Right kidney (tissue), 1 donor: ENCODE measurements around the gene ZNF358.
A peak's percentile ranks its signal among the peaks of the same experiment; 100 is the strongest.

ENCODE experiments used
- DNase-seq: peaks from one replicate; pipeline ENCODE4 v3.0.0-alpha.2; 2016

Gene ZNF358

GRCh38 chr19:7486923-7487322, 29.0 kb upstream of the ZNF358 start:
- DNase-seq = no peak

DNA sequence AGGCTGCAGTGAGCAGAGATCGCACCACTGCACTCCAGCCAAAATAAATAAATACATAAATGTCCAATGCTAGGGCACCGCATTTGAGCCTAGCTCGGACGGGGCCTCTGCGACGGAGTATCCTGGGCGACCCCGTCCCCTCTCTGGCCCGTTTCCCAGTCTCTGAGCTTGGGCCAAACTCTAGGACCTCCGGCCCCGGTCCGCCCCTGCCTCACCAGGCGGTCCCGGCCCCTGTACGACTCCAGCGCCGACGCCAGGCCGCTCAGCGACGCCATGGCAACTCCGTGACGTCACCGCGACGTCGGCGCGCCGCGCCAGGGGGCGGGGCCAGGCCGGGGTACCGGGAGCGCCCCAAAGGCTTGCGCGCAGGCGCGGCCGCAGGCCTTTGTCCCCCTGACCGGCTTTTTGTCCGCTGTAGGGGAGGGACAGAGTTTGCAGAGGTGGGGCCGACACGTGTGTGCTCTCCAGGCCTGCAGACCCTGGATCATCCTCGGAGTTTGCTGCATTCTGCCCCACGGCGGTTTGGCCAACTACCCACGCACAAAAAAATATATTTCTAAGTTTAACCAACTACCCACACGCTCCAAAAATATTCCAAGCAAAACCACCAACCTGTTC, 27.1 kb upstream of the ZNF358 start, which contains the start of gene PEX11G:
PEX11G (minus strand) TSS at position 300 of the 618 bp plus-strand sequence; CDS start at position 275, 25 bp downstream.
- peak; percentile 96 for DNase-seq

DNA sequence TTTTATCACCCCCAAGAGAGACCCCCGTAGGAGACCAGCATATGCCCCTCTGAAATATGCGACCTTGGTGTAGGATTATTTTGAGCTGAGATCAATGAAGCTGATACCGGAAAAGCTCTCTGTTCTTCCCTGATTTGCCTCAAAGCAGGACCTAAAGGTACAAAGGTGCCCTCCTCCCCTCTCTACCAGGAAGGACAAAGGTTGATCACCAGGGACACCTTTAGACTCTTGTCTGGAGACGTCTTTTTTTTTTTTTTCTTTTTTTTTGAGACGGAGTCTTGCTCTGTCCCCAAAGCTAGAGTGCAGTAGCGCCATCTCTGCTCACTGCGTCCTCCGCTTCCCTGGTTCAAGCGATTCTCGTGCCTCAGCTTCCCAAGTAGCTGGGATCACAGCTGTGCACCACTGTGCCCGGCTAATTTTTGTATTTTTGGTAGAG, 26.3 kb upstream of the ZNF358 start:
- DNase-seq = no peak

GRCh38 chr19:7492142-7492541, 23.8 kb upstream of the ZNF358 start:
- DNase-seq = no peak

GRCh38 chr19:7492558-7492957, 23.3 kb upstream of the ZNF358 start:
- DNase-seq = no peak

DNA sequence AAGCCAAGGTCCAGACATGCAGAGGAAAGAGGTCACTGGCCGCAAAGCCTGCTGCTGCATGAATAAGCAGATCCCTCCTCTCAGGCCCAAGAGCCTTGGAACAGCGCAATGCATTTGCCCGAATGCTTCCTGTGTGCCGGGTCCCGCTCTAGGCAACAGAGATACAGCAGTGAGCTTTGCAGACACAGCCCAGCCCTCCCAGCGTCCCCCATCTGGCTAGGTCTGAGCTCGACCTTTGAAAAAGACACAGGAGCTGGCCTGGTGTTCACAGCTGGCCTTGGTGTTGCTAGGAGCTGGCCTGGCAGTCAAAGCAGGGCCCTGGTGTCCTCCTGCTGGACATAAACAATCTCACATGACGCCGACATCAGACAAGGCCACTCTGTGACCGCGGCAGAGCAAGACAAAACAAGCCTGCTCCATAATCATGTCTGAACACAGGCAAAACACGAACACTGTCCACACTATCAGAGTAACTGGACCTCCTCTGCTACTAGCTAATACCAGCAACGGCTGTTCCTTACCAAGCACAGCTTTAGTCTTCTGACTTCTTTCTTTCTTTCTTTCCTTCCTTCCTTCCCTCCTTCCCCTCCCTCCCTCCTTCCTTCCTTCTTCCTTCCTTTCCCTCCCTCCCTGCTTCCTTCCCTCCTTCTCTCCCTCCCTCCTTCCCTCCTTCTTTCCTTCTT, 21.3 kb upstream of the ZNF358 start:
- DNase-seq = peak; percentile 72

DNA sequence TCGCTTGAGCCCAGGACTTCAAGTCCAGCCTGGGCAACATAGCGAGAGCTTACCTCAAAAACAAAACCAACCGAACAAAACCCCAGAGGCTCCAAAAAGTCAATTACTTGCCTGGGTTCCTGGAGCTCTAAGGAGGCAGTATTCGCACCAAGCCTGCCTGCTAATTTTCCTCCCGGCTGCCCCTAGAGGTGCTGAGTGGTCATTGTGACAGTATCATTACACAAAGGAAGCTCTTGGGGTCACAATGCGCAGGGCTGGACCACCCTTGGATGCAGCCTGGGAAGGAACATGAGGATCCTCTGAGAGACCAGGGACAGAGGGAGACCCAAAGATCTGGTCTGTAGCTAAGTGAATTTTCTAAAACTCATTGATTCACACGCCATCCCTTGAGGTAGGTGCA, 18.6 kb upstream of the ZNF358 start:
- no peak for DNase-seq

GRCh38 chr19:7500811-7501450, 15.0 kb upstream of the ZNF358 start:
- peak; percentile 84 for DNase-seq

GRCh38 chr19:7502552-7502951, 13.4 kb upstream of the ZNF358 start:
- no peak for DNase-seq

DNA sequence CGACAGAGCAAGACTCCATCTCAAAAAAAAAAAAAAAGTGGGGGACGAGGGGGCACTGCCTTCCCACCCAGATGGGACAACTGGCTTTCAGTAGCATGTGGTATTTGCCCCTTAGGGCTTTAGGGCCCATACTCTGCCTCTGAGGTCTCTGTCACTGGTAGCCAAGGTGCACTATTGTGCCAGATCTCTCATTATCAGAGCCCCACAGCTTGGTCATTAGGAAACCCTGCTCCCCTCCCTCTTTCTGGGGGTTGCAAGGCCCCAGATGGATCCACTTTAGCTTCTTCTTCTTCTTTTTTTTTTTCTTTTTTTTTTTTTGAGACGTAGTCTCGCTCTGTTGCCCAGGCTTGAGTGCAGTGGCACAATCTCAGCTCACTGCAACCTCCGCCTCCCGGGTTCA, 11.2 kb upstream of the ZNF358 start:
- no peak for DNase-seq

GRCh38 chr19:7505288-7505681, 10.6 kb upstream of the ZNF358 start:
- DNase-seq = no peak

DNA sequence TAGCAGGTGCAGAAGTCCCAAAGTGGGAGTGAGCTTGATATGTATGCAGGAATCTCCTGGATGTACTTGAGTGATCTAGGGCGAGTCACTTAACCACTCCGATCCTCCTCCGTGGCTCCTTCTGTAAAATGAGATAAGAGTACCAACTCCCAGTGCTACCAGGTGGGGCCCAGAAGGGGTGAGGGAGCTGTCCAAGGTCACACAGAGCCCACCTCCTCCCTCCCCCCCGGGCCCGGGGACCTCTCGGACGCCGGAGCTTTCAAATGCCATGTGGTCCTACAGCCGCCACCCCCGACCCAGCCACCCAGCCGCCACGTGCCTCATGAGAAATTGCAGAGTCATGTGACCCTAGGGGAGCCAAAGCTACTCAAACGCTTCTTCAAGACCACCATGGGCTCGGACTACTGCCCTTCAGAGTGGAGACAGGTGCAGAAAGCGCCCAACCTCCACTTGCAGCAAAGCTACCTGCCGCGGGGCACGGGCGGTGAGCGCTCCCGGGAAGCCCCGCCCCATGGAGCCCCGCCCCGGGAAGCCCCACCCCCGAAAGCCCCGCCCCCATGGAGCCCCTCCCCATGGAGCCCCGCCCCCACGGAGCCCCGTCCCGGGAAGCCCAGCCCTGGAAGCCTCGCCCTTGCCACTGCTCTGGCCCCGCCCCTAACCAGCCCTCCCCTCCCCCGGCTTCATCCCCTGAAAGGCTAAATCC, 10.1 kb upstream of the ZNF358 start:
- DNase-seq = peak; percentile 48

DNA sequence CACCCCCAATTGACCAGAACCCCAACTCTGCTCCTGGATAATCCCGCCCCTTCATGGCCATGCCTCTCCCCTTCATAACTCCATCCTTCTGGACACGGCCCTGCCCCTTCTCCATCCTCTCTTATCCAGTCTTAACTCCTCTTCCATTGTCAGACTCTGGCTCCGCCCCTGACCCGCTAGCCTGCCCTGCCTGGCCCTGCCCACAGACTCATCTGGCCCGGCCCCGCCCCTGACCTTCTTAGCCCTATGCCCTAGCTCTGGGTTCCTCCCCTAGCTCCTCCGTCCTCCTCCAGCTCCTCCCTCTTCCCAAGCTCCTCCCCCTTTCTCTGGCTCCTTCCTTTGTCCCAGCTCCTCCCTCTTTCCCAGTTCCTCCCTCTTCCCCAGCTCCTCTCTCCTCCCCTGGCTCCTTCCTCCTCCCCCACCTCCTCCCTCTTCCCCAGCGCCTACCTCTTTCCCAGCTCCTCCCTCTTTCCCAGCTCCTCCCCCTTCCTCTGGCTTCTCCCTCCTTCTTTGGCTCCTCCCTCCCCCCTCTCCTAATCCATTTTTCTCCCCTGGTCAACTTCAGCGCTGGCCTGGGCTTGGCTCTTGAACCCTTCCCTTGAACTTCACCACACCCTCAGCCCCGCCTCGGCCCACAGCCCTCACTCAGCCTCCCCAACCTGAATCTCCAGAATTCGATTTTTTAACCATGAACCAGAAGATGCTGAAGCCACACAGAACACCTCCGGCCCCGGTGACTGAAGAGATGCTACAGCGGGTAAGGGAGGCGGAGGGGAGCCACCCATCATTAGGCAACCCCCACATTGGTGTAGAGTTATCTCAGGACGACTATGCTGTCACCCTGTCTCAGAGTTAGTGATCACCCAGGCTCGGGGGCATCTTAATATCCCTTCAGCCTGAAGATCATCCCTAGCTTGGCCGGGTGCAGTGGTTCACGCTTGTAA, 9.2 kb upstream of the ZNF358 start:
- peak; percentile 40 for DNase-seq

DNA sequence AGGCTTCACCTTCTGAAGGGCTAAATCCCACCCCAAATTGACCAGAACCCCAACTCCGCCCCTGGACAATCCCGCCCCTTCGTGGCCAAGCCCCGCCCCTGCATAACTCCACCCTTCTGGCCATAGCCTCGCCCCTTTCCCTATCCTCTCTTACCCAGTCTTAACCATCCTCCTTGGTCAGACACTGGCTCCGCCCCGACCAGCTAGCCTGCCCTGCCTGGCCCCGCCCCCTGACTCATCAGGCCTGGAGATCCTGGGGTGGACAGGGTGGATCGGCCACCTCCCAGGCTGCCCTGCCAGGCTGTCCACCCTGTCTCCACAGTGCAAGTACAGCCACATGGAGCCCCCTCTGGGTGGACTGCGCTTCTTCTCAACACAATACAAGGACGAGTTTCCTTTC, 8.0 kb upstream of the ZNF358 start:
- no peak for DNase-seq

DNA sequence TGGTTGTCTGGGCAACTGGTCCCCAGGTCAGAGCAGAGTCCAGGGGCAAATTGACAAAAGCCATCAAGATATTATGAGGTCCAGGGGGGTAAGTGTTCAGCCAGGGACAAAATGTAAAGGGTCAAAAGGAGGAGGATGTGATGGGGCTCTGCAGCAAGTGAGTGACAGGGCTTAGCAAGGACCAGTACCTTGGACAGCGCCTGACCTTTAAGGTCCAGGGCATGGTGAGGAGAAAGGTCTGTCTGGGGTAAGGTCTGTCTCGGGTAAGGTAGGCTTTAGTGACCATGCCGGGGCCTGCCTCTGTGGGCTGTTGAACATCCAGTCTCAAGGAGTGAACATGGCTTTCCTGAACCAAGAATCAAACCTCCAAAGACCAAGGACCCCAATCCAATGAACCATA, 6.3 kb upstream of the ZNF358 start:
- no peak for DNase-seq

DNA sequence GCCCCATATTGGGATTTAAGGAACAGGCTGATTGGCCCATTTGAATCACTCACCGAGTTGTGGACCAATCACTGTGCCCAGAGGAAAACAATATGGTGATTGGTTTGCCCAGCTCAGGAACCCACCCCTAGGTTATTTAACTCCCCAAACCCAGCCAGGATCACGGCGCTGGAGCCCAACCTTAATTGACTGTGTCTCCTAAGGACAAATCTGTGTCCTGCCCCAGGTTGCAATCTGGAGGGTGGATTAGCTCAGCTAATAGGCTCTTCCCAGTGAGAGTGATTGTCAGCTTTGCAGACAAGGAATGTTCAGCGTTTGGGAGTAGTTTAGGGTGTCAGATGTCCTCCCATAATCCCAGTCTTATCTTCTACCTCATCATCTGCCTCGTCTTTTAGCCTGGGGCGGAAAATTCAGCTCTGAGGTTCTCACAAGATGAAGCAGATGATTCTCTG, 3.5 kb upstream of the ZNF358 start:
- no peak for DNase-seq

- DNase-seq = no peak
These were observed 1.9 kb upstream of the ZNF358 start for GRCh38 chr19:7513809-7514642.

- no peak for DNase-seq
These were observed 726 bp upstream of the ZNF358 start for GRCh38 chr19:7515110-7515644.

GRCh38 chr19:7516333-7516732, 430 bp downstream of the ZNF358 start:
- peak; percentile 46 for DNase-seq

DNA sequence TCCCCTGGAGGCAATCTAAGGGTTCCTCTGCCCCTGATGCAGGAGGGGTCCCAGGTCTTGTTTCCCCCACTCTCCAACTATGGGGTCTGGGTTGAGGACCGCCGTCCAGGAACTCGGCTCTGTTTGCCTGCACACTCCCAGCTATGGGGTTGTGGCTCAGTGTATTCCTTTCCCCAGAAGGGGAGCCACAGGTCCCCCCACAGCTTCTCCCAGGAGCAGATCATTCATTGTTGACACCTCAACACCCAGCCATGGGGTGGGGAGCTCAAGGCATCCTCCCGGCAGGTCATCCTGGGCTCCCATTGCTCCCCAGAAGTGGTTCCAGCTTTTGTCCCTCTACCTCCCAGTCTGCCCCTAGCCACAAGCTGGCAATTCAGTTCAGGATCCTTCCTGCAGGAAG, 975 bp downstream of the ZNF358 start:
- DNase-seq = peak; percentile 40
